GM12864 (cell line): ENCODE measurements around the gene ERC2.

Experiments used
- DNase-seq: peaks from one replicate; pipeline ENCODE4 v3.0.0-alpha.2; 2011; ENCODE audit warnings: low read depth
- H3K4me3 ChIP-seq: 2 replicates; pipeline ENCODE4 v1.5.1; 2011; ENCODE audit warnings: mild to moderate bottlenecking, low read depth, low read length, control low read depth
- CTCF ChIP-seq: IDR thresholded peaks from 2 replicates; pipeline ENCODE4 v1.5.1; 2011; ENCODE audit warnings: low read depth, mild to moderate bottlenecking, moderate library complexity, low read length, control low read depth, inconsistent platforms; ENCODE audit errors: missing control alignments

The ERC2 gene

DNA sequence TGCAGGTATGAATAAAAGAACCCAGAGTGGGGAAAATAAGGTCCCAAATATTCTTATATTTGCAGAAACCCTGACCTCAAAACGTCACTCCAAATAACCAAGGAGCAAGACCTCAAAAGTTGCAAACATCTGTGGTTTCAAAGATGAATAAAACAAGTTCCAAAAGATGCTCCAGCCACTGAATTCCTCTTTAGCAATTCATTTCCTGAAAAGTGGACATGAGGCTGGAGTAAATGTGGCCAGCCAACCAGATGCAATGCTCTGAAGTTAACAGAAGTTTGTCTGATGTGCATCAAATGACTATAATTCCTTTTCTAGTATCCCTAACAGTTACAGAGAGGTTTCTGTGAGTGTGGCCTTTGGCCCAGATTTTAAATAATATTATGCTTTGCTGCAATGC, 910.0 kb downstream of the ERC2 start:
- DNase-seq, result no peak
- TF ChIP-seq CTCF, result no peak
- no peak overlapping the region for H3K4me3 ChIP-seq

DNA sequence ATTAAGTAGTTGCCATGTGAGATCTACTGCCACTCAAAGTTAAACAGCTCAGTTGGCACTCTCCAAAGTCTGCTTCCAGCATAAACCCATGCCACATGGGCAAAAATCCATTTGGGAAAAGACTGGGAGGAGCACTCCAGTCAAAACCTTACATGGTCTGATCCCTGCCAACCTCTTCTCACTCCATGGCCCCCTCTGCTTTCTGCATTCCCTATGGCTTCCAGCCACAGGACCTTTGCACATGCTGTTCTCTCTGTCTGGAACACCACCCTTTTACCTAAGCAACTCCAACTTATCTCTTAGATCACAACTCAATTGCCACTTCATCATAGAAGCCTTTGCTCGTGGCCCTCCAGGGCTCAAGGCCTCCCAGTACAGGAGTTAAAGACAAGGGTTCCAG, 910.7 kb downstream of the ERC2 start:
- DNase-seq, result no peak
- TF ChIP-seq CTCF, result no peak
- no peak overlapping the region for H3K4me3 ChIP-seq

- H3K4me3 ChIP-seq, result no peak overlapping the region
- no peak for TF ChIP-seq CTCF
- no peak for DNase-seq
Measured at GRCh38 chr3:55556619-55557537, 911.4 kb downstream of the ERC2 start.

DNA sequence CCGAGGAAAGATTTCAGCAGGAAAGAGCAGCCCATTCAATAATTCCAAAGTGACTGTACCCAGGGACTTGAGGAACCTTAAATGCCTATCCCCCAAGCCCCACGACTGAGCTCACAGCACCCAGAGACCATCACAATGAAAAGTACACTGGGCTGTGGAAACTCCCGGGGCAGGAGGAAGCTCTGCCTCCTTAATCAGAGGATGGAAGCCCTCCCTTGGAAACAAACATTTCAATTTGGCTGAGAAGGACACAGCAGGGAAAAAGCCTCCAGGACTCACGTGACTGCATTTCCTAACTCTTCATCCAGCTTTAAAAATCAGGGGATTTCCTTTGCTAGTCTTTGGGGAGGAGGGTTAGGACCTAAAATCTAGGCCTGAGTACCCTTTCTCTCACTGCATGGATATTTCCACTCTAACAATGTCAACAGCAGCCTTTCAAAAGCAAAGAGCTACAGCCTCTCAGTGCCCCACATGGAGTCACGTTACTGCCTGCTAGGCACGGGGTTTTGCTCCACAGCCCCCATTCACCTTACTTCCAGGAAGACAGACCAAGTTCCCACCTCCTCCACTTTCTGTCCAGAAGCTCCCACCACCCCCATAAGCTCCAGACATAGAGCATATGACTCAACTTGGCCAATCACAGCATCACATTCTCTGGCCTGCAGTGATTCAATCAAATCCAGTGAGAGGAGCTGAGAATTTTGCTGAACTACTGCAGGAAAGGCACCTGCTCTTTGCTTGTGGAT, 912.2 kb downstream of the ERC2 start:
- no peak overlapping the region for H3K4me3 ChIP-seq
- no peak for DNase-seq
- TF ChIP-seq CTCF, result no peak

DNA sequence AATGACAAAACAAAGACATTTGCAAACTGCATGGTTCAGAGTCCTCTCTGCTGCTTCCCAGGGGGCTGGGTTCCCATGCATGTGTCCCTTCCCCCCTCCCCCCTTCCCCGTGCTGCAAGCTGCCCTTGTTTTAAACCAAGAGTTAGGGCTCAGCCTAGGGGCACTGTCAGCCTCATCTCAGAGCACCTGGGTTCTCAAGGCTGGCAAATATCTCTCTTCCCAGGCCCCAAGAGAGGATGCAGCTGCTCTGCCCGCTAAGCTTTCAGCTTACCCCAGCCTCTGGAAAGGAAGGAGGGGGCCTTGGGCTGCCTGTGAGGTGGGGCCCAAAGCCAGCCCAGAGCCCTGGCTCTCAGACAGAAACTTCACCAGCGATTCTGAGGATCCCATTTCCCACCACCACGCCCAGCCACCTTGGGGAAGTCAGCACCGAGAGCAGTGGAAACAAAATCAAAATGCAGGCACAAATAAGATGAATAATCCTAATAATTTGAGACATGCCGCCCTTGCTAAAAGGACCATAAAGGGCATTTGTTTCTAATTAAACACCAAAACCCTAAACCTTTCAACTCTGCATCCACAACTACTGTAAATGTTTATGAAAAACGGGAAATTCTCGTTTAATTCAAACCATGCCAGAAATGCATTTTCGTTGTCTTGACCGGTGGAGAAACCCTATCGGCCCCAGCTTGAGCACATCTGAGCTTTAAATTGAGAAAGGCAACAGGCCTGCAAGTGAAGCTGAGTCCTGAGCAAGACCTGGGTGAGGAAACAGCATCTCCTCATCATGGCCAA, 913.4 kb downstream of the ERC2 start:
- H3K4me3 ChIP-seq, result no peak overlapping the region
- TF ChIP-seq CTCF, result no peak
- no peak for DNase-seq

- no peak for TF ChIP-seq CTCF
- no peak for DNase-seq
Measured at GRCh38 chr3:55551644-55552043, 916.6 kb downstream of the ERC2 start.

More at GRCh38 chr3:55551644-55552043, 916.6 kb downstream of the ERC2 start:
- no peak overlapping the region for H3K4me3 ChIP-seq
